ENCODE data around the gene TASP1. TPM values are rescaled to one million over a fixed set of nuclear protein-coding genes. Genes with fewer than 3 reads are reported as not detected.

Gene TASP1
- polyA plus RNA-seq, 1 donor from 2014 or later: 20.2 TPM

DNA sequence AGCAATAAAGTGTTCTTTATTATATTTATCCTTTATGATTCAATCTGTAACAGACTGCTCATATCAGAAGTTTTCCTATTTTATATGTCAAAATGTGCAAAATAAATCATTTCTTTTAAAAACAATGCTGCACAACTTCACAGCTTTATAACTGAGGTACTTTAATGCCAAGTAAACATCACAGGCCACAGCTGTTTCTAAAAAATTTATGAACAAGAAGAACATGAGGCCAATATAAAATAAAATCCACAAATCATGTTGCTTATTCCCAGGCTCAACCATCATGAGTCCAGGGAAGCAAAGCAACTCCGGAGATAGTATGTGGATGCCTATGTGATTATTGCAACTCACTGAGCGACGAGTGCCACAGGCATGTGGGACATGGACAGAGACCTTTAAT is 222.2 kb downstream of the TASP1 start:
- Histone ChIP-seq H3K9me3 (ENCODE audit: low read length) (no peaks in the 10 kb centered on the region), H4K20me1 (ENCODE audit: insufficient read depth) (no peaks in the 10 kb centered on the region), H3K36me3 (ENCODE audit: insufficient read depth, low read length) (no peaks in the 10 kb centered on the region), H3K9ac (ENCODE audit: low read length) (no peak overlapping the region), H3K27ac (ENCODE audit: low read length) (no peak overlapping the region), H3K4me2 (ENCODE audit: low read length) (no peak overlapping the region), H3K4me3 (ENCODE audit: low read length) (no peak overlapping the region), H3K27me3 (ENCODE audit: insufficient read depth, low read depth, low read length) (no peaks in the 10 kb centered on the region), H3F3A (ENCODE audit: insufficient read depth, low read length, poor library complexity, severe bottlenecking) (no peaks in the 10 kb centered on the region), H3K79me2 (replicated peaks; ENCODE audit: insufficient read depth, low read length) (no peaks in the 10 kb centered on the region), H3K9me2 (ENCODE audit: insufficient read depth, low read length) (no peaks in the 10 kb centered on the region), H2AFZ (ENCODE audit: low read depth, low read length) (no peak overlapping the region)
- no peak for TF ChIP-seq POLR2AphosphoS5 (IDR thresholded peaks at IDR 0.05)
- TF ChIP-seq, protein P1, sequence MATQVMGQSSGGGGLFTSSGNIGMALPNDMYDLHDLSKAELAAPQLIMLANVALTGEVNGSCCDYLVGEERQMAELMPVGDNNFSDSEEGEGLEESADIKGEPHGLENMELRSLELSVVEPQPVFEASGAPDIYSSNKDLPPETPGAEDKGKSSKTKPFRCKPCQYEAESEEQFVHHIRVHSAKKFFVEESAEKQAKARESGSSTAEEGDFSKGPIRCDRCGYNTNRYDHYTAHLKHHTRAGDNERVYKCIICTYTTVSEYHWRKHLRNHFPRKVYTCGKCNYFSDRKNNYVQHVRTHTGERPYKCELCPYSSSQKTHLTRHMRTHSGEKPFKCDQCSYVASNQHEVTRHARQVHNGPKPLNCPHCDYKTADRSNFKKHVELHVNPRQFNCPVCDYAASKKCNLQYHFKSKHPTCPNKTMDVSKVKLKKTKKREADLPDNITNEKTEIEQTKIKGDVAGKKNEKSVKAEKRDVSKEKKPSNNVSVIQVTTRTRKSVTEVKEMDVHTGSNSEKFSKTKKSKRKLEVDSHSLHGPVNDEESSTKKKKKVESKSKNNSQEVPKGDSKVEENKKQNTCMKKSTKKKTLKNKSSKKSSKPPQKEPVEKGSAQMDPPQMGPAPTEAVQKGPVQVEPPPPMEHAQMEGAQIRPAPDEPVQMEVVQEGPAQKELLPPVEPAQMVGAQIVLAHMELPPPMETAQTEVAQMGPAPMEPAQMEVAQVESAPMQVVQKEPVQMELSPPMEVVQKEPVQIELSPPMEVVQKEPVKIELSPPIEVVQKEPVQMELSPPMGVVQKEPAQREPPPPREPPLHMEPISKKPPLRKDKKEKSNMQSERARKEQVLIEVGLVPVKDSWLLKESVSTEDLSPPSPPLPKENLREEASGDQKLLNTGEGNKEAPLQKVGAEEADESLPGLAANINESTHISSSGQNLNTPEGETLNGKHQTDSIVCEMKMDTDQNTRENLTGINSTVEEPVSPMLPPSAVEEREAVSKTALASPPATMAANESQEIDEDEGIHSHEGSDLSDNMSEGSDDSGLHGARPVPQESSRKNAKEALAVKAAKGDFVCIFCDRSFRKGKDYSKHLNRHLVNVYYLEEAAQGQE (IDR thresholded peaks at IDR 0.05; ENCODE audit: borderline replicate concordance): no peak
- TF ChIP-seq, protein P2, sequence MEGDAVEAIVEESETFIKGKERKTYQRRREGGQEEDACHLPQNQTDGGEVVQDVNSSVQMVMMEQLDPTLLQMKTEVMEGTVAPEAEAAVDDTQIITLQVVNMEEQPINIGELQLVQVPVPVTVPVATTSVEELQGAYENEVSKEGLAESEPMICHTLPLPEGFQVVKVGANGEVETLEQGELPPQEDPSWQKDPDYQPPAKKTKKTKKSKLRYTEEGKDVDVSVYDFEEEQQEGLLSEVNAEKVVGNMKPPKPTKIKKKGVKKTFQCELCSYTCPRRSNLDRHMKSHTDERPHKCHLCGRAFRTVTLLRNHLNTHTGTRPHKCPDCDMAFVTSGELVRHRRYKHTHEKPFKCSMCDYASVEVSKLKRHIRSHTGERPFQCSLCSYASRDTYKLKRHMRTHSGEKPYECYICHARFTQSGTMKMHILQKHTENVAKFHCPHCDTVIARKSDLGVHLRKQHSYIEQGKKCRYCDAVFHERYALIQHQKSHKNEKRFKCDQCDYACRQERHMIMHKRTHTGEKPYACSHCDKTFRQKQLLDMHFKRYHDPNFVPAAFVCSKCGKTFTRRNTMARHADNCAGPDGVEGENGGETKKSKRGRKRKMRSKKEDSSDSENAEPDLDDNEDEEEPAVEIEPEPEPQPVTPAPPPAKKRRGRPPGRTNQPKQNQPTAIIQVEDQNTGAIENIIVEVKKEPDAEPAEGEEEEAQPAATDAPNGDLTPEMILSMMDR (IDR thresholded peaks at IDR 0.05; ENCODE audit: poor library complexity, severe bottlenecking): no peak
- no peak for TF ChIP-seq EZH2 (IDR thresholded peaks at IDR 0.05; ENCODE audit: borderline replicate concordance, insufficient read depth, low read length, poor library complexity, severe bottlenecking)
- no peak for TF ChIP-seq MXI1 (conservative IDR thresholded peaks at IDR 0.05; ENCODE audit: poor library complexity, severe bottlenecking)
- no peak for TF ChIP-seq SMC3 (conservative IDR thresholded peaks at IDR 0.05; ENCODE audit: poor library complexity)
- TF ChIP-seq TAF1 (IDR thresholded peaks at IDR 0.05; ENCODE audit: low read depth): no peak
- no peak for TF ChIP-seq EP300 (conservative IDR thresholded peaks at IDR 0.05; ENCODE audit: poor library complexity, severe bottlenecking)
- TF ChIP-seq RAD21 (conservative IDR thresholded peaks at IDR 0.05): no peak

GRCh38 chr20:13412806-13413445 is 225.8 kb downstream of the TASP1 start:
- H3K27ac ChIP-seq (ENCODE audit: low read length): no peak overlapping the region
- H3K9me2 ChIP-seq (ENCODE audit: insufficient read depth, low read length): no peaks in the 10 kb centered on the region
- no peaks in the 10 kb centered on the region for H3K79me2 ChIP-seq (replicated peaks; ENCODE audit: insufficient read depth, low read length)
- no peaks in the 10 kb centered on the region for H3K36me3 ChIP-seq (ENCODE audit: insufficient read depth, low read length)
- no peaks in the 10 kb centered on the region for H3K9me3 ChIP-seq (ENCODE audit: low read length)
- H3K4me3 ChIP-seq (ENCODE audit: low read length): no peak overlapping the region
- H2AFZ ChIP-seq (ENCODE audit: low read depth, low read length): no peak overlapping the region
- TF ChIP-seq POLR2AphosphoS5 (IDR thresholded peaks at IDR 0.05): no peak
- no peak for TF ChIP-seq TAF1 (IDR thresholded peaks at IDR 0.05; ENCODE audit: low read depth)
- no peak for TF ChIP-seq SMC3 (conservative IDR thresholded peaks at IDR 0.05; ENCODE audit: poor library complexity)
- TF ChIP-seq EZH2 (IDR thresholded peaks at IDR 0.05; ENCODE audit: borderline replicate concordance, insufficient read depth, low read length, poor library complexity, severe bottlenecking): no peak
- TF ChIP-seq, protein P1 (IDR thresholded peaks at IDR 0.05; ENCODE audit: borderline replicate concordance): no peak
- no peak overlapping the region for H3K9ac ChIP-seq (ENCODE audit: low read length)
- H3K4me2 ChIP-seq (ENCODE audit: low read length): no peak overlapping the region
- no peaks in the 10 kb centered on the region for H3K27me3 ChIP-seq (ENCODE audit: insufficient read depth, low read depth, low read length)
- H3F3A ChIP-seq (ENCODE audit: insufficient read depth, low read length, poor library complexity, severe bottlenecking): no peaks in the 10 kb centered on the region
- no peaks in the 10 kb centered on the region for H4K20me1 ChIP-seq (ENCODE audit: insufficient read depth)

All from neural cell (in vitro differentiated cells).